Hepatocyte (in vitro differentiated cells): ENCODE measurements around the gene ERFL.

Experiments
- EZH2 ChIP-seq: fragments of 200-600 bp; sonication (generic); IDR thresholded peaks from 2 replicates; pipeline ENCODE4 v1.6.1; 2016; ENCODE audit warnings: antibody characterized with exemption, mild to moderate bottlenecking, borderline replicate concordance
- EZH2phosphoT487 ChIP-seq: fragments of 200-600 bp; sonication (generic); IDR thresholded peaks from one replicate; pipeline ENCODE4 v1.6.1; 2018; ENCODE audit warnings: antibody characterized with exemption, mild to moderate bottlenecking, low read depth, moderate library complexity; ENCODE audit not compliant: unreplicated experiment, severe bottlenecking
- TF ChIP-seq, protein P1 (sequence below): fragments of 200-600 bp; sonication (generic); IDR thresholded peaks from 2 replicates; pipeline ENCODE4 v1.5.1; 2016; ENCODE audit warnings: antibody characterized with exemption, mild to moderate bottlenecking; ENCODE audit not compliant: poor library complexity

DNA sequence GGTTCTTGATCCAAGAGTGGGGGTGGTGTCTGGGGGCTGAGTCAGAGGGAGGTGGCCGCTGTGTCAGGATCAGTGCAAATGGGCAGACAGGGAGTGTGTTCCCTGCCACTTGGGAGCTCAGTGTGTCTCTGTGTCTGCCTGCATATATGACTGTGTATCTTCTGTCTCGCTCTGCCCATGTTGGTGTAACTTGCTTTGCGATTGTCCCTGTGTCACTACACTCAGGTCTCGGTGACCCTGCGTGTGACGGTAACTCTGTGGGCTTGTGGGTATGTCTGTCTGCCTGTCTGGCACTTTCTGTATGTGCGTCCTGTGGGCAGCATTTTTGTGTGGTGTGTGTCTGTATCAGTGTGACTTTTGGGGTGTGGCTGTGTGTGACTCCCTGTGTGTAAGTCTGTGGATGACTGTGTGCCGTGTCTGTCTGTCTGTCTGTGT lies 8.2 kb upstream of the ERFL start:
- TF ChIP-seq EZH2 (no peak), EZH2phosphoT487 (no peak)
- TF ChIP-seq, protein P1, sequence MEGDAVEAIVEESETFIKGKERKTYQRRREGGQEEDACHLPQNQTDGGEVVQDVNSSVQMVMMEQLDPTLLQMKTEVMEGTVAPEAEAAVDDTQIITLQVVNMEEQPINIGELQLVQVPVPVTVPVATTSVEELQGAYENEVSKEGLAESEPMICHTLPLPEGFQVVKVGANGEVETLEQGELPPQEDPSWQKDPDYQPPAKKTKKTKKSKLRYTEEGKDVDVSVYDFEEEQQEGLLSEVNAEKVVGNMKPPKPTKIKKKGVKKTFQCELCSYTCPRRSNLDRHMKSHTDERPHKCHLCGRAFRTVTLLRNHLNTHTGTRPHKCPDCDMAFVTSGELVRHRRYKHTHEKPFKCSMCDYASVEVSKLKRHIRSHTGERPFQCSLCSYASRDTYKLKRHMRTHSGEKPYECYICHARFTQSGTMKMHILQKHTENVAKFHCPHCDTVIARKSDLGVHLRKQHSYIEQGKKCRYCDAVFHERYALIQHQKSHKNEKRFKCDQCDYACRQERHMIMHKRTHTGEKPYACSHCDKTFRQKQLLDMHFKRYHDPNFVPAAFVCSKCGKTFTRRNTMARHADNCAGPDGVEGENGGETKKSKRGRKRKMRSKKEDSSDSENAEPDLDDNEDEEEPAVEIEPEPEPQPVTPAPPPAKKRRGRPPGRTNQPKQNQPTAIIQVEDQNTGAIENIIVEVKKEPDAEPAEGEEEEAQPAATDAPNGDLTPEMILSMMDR = no peak
